Effector CD4-positive, alpha-beta T cell (primary cell): ENCODE measurements around the gene PTPRD.

Experiments
- DNase-seq: peaks from one replicate; pipeline ENCODE4 v3.0.0-alpha.2; 2020

PTPRD gene

DNA sequence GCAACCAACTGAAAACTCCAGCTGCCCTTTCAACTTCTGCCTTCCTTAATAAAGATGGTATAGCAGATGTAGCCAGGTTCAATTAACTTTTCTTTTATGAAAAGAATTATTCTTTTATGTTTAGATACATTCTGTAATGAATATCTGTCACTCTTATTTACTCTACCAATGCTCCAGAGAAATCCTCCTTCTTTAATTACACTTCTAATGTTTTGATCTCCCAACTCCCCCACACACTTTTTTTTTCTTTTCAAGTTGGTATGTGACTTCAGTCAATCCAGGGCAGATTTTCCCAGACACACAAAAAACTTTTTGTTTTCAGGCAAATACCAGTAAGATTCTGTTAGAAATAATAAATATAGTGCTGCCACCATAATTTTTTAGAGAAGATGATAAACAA lies 1813.2 kb downstream of the PTPRD start:
- no peak for DNase-seq

DNA sequence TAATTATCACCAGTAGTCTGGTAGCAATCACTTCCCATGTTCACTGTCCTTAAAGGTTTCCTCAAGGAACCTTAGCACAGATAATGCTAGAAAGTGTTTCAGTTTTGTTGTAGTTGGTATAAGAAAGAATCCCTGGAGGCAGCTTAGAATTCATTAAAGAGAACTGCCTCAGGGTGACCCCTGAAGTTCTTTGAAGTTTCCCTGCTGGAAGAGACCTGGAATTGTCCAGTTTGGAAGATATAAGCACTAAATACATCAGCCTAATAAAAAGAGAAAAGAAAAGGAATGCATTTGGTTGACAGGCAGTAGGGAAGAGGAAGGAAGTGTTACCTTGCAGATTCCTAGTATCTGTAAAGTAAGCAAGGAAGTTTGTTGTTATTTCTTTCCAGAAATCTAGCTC lies 1813.6 kb downstream of the PTPRD start:
- DNase-seq, result no peak

DNA sequence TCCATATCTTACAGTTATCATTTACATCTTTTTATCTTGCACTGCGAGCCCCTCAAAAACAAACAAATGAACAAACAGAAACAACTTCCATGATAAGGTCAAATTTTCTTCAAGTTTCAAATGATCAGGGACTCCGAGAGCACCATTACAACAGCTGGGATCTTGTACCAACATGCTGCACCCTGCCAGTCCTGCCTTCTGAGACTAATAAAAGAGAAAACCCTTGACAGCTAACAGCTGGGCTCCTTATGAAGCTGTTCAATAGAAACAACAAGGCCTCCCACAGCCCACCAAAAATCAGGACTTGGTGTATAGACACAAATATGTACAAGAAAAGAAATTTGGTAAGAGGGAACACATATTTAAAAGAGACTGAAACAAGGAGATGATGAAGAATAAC lies 1828.0 kb downstream of the PTPRD start:
- no peak for DNase-seq

DNA sequence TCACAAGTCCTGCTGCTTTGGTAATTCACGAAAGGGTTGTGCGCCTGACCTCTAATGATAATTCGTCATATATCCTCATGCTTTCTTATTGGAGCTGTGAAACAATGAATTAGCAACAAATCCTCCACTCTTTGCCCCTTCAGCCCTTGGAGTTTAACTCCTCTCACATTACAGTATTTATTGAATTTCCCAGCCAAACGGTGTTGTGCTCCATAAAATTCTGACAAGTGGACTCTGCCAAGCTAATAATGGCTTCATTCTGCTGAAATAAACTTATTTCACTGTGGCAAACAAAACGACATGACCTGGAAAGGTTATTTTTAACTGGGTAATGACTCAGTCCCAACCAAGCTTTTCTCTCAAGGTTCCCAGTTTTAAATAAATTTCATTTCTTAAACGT lies 1828.9 kb downstream of the PTPRD start:
- DNase-seq, result no peak

DNA sequence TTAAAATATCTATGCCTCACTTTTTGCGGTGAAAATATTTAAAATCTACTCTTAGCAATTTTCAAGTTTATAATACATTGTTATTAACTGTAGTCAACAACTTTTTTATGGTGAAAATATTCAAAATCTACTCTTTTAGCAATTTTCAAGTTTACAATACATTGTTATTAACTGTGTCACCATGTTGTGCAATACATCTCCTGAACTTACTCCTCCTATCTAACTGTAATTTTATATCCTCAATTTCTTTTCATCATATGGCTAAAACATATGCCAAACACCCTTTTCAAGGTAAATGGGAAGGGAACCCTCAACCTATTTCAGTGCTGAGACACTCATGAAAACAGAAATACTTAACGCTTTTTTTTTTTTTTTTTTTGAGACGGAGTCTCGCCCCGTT lies 1830.6 kb downstream of the PTPRD start:
- DNase-seq, result no peak

DNA sequence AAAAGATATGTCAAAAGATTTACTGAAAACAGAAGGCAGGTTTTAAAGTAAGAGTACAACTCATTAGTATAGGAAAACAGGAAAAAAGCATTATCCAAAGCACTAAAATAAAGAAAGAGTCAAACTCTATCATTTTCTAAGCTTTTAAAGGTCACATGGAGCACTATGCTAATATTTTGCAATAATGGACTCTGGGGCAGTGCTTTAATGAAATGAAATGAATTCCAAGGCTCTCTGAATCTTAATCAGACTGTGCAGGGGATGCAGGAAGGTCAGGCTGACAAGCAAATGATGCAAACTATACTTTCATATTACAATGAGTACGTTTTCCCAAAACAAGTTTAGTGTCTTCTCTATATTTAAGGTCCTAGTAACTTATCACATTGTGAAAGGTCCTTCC lies 1831.3 kb downstream of the PTPRD start:
- no peak for DNase-seq

DNA sequence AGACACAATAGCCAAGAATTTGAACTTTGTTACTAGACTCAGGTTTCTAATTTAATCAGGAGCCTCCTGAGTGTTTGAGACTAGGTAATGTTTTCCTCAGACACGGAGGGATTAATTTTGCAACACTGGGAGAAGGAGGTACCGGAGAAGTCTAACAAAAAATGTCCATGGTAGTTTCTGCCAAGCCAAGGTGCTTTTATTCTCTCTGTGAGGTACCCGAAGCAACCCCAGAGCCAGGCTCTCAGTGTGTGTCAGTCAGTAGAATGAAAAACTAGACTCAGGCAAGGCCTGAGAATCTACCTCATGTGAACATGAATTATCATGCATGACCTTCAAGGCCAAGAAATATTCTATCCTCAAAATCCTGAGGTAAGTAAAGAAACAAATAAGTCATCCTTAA lies 1832.4 kb downstream of the PTPRD start:
- no peak for DNase-seq

DNA sequence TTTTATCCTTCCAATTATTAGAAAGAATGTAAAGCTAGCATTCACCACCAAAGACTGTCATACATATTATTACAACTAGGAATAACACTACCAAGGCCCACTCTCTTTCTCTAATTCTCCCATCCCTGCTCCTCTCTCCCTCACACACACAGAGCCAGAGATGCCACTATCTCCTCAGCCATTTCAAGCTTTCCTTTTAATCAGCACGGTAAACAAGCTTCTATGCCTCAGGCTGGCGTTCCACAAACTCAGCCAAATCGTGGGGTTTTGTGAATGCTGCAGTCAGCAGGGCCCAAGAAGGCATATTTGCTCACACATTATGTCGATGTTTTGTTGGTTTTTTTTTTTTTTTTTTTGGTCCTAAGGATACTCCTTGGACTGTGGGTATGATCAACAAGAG lies 1833.3 kb downstream of the PTPRD start:
- no peak for DNase-seq

DNA sequence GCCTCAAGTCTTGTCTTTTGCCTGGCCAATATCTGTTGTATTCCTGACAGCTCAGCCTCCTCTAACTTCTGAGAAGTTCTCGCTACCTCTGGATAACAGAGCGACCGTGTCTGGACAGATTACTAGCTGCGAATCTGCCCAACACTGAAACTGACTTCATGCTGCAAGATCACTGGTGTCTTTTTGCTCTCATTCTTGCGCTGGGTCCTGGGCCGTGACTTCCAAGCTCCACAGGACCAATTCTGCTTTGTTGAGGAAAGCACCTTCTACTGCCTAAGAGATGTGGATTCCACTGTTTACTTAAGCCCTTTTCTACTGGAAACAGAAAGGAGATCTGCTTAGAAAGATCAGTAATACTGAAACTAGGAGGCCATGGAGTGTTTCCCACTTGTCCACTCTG lies 1834.4 kb downstream of the PTPRD start:
- DNase-seq, result no peak

DNA sequence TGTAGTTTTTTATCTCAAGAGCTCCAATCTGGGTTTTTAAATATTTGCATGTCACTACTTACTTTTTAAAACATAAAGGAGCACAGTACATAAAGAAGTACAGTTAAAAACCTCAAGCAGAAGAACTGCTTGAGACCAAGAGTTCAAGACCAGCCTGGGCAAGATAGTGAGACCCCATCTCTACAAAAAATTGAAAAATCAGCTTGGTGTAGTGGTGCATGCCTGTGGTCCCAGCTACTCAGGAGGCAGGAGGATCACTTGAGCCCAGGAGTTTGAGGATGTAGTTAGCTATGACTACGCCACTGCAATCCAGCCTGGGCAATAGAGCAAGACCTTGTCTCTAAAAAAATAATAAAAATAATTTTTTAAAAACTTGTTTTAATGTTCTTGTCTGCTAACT lies 1840.5 kb downstream of the PTPRD start:
- DNase-seq, result no peak

DNA sequence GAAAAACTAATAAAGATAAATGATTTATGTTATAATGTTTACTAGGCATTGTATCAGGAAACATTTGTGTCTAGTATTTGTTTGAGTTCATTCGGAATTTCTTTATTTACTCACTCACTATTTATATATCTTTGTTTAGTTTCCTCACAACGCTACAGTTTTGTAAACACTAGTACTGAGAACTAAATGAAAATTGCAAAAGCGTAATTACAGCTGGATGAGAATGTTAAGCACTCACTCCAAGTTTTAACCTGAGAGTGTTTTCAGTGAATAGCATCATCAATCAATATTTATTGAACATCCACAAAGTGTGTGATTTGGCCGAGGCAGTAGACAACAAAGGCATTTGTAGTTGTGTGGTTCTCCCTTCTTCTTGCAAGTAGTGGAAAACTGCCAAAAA lies 1843.6 kb downstream of the PTPRD start:
- DNase-seq, result no peak

DNA sequence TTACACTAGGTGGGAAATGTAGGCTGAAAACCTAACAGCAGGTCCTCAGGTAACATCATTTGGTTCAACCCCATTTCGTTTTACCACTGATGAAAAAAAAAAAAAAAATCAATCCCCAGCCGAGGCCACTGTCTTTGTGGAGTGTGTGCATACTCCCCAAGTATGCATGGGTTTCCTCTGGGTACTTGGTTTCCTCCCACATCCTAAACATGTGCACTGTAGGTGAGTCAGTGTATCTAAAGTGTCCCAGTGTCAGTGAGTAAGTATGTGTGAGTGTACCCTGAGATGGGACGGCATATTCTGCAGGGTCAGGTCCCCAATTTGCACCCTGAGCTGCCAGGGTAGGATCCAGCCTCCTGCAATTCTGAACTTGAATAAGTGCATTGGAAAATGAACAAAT lies 1846.7 kb downstream of the PTPRD start:
- DNase-seq, result no peak

DNA sequence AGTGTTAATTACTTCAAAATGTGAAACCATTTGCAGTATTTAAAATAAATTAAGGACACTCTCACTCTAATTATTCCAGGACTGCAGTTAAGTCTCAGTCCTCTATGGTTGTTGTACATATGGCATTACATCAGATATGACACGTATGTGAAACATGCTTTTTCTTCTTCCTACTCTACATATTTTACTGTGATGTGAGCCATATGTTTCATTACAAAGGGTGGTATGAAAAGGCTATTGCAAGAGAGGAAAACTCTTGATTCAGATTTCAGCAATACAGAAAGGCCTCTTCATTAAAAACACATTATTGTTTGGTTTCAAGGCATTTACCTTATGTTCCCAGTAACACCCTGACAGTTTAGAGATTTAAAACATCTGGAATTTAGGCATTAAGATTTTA lies 1848.8 kb downstream of the PTPRD start:
- no peak for DNase-seq

DNA sequence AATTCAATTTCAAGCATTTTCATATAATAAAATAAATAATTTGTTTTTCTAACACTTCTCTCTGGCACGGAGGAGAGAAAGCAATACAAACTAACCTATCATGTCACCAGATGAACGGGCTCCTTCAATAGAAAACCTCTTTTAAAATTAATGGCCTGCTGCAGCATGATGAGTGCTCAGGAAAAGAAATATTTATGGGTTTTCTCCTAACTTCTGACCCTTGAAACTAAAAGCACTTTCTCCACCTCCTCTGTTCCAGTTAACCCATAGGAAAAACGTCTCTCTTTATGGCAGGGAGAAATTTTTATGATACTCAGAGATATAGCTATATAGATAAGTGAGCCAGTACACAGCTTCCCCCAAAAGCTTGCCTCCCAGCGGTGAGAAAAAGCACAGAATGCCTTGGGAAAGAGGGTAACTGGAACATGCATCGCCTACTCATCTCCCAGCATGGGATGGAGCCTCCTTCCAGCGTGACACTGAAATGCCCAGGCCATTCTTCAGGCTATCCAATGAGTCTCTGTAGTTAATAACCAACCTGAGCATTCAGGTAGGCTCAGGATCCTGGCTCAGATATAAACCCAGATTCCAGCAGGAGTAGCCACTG lies 1850.2 kb downstream of the PTPRD start:
- no peak for DNase-seq

DNA sequence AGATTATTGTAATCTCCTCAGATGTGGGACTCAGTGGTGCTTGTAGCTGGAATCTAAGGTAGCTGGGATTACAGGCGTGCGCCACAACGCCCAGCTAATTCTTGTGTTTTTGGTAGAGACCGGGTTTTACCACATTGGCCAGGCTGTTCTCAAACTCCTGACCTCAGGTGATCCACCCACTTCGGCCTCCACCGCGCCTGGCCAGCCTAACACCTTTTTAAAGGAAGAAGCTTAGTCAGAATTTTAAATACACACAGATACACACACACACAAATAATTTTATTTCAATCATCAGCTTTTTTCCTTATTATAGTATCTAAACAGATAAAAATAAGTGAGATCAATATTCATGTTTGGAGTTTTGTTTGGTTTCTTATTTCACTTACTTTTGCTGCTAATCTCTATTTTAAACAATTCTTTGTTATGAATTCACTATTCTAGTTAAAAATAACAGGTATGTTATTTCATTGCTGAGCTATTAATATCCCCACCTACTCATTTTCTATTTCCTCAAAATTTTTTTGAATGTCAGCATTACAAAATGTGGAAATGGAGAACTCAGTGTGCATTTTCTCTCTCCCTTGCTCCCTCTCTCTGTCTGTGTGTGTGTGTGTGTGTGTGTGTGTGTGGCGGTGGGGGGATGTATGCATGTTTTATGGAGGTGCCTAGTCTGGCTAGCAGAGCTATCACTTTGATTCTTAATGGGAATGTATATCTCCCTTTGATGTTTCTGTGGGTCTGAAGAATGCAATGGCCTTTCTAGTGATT lies 1852.6 kb downstream of the PTPRD start:
- no peak for DNase-seq

DNA sequence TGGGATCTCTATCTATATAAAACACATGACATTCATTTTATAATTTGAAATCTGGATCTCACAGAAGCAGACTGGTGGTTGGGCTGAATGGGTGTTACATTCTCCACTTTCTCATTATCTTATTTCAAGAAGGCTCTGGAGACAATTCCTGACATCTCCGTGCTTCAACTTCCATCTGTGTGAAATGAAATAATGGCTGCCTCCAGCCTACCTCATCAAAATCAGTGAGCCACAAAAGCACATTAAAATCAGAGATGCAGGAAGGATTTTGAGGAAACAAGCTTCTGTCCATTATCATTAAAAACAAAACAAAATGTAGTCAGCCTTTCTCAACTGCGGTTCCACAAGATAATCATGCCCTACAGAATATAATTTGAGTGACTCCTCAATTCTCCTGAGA lies 1854.9 kb downstream of the PTPRD start:
- no peak for DNase-seq

DNA sequence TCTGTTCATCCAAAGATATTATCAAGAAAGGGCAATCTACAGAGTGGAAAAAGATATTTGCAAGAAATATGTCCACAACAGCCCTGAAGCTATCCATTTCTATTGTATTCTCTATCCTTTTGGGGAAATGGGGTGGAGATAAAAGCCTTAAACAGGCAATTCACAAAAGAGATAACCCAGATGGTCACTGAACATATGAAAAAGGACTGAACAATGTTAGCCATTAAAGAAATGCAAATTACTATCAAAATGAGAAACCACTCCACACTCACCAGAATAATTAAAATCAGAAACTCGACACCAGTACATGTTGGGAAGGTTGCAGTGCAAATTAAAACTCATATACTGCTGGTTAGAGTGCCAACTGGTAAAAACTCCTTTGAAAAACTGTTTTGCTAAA lies 1858.1 kb downstream of the PTPRD start:
- no peak for DNase-seq

DNA sequence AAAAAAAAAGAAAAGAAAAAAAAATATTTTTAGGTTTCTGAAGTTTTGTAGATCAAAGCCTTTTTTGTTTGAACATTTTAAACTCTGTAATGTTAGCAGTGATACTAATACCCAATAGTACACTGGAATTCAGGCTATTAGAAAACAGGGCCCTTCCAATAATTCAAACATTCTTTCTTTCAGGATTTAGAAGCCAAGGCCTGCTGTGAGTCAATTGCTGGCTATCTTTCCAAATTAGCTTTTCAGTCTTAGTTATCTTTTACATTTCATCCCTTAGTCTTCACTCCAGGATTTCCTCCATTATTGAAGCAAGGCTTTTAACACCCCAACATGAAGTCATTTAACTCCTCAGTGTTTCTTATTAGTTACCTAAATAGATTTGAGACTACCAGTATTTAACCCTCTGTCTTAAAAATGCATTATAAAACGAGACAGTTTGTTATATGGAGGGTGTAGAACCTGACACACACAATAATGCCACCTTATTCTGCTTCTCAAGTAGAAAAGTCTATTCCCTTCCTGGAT lies 1861.3 kb downstream of the PTPRD start:
- DNase-seq, result no peak

DNA sequence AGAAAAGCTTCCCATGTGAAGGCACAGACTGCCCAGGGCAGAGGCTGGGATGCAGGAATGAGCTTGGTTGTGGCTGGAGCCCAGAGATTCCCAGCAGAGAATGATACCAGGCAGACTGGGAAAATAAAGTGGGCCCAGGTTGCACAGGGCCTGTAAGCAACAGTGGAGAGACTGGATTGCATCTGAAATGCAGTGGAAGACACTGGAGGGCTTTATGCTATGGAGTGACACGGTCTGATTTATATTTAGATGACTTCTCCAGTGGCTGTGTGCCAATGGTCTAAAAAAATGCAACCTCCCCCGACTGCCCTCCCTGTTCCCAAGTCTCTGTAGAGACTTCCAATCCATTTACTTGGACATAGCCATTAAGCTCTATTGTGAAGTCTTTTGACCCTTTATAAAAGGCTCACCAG lies 1862.2 kb downstream of the PTPRD start:
- no peak for DNase-seq

DNA sequence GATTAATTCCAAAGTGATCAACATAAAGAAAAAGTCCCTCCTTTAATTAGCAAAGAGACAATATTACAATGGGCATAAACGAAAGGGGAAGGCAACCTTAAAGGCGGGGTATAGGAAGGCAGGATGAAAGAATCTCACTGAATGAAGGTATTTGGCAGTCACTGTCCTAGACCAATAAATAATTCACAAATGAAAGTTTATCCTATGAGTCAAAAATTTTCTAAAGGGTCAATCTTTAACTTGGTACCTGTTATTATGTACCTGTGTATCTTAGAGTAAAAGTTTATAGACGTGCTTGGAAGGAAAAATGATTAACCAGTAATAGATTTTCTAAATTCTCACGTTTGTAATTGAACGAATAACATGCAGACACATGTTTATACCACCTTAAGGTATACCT lies 1867.5 kb downstream of the PTPRD start:
- no peak for DNase-seq

DNA sequence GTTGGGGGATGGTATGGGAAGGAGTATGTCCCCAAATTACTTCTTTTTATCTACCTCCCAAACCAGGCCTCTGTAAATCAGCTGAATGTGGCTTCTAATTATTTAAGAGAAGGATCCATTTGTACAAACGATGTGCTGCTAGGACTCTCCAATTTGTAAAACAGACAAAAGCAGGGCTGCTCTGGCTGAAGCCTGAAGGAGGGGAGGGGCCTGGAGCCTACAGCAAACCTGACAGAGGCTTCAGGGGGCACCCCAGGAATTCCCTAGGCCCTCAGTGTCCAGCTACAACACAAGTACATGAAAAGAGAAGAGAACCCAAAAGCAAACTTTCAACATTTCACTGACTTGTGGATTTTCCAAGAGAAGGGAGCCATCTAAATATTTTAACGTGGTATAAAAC lies 1873.9 kb downstream of the PTPRD start:
- no peak for DNase-seq

DNA sequence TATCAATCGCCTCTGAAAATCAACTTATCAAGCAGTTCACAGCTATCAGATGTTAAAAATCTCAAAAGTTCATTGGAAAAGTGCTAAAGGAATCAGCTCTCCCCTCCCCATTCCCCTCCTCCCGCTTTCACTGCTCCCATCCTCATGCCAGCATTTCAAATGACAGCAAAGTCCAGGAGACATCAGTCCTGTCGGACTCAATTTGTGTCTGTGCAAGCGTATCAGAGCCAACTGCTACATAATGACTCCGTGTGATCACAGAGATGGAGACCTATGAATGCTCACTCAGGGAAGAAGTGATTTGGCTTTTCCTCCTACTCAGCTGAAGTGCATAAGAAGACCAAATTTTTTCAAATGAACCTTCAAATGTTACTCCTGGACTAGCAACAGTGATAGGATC lies 1876.0 kb downstream of the PTPRD start:
- DNase-seq, result no peak

DNA sequence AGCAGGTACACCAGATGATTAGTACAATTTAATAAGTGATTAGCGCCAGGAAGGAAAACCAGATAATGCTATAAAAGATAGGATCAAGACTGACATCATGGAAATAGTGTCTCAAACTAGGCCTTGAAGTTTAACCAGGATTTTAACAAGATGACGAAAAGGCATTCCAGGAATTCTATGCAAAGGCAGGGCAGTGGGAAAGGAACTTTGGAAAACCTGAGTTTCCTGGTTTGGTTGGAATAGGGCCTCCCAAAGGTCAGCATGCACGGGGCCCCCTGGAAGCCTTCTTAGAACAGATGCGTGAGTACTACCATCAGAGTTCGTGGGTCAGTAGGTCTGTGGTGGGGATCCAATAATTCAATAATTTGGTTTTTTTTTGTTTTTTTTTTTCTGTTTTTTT lies 1878.0 kb downstream of the PTPRD start:
- DNase-seq, result no peak

DNA sequence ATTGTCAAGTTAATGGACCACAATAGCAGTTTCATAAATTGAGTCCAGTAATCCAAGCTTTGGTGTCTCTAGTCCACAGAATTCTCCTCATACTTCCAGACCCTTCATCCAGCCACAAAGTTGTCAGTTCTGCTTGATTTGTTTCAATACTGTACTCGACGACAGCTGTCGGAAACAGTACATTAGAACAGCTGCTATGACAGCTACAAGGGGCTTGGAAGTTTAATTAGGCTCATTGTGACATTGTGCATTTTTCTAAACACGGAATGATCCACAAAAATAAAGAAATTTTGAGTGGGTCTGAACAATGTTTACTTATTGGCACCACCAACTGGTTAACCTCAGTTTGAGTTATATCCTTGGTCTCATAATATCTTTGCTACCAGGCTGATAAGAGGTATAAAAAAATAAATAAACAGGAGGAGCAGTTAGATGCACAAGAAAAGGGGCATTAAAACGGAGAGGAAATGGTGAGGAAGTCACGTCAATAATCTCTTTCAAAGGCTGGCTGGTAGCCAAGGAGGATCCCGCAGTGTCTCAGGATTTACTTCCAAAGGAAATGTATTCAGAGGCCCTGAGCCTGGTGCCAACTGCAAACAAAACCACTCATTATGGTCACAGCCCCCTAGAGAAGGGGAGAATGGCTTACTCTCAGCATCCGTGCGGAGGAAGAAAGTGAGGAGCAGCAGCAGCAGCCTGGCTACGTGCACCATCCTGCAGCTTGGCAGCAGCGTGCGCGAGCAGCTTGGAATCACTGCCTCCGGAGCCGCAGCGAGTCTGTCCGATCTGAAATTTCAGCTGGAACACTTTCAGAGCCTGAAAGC lies 1879.5 kb downstream of the PTPRD start:
- no peak for DNase-seq
